ENCODE results near the gene FKRP.

- TF ChIP-seq ZBTB49 (CRISPR knock-in tag; IDR thresholded peaks at IDR 0.05; ENCODE audit: borderline replicate concordance) (no peak), DNMT3B (CRISPR knock-in tag; conservative IDR thresholded peaks at IDR 0.05) (no peak), MIER3 (CRISPR knock-in tag; IDR thresholded peaks at IDR 0.05; ENCODE audit: borderline replicate concordance) (no peak), ESRRA (CRISPR knock-in tag; IDR thresholded peaks at IDR 0.05; ENCODE audit: low read depth) (no peak), CEBPB (IDR thresholded peaks at IDR 0.05; ENCODE audit: borderline replicate concordance, low read depth, low read length) (no peak), HNRNPH1 (optimal IDR thresholded peaks at IDR 0.05; ENCODE audit: low read depth, low read length) (no peak), SMARCC2 (IDR thresholded peaks at IDR 0.05) (no peak)
- TF ChIP-seq, protein P1, sequence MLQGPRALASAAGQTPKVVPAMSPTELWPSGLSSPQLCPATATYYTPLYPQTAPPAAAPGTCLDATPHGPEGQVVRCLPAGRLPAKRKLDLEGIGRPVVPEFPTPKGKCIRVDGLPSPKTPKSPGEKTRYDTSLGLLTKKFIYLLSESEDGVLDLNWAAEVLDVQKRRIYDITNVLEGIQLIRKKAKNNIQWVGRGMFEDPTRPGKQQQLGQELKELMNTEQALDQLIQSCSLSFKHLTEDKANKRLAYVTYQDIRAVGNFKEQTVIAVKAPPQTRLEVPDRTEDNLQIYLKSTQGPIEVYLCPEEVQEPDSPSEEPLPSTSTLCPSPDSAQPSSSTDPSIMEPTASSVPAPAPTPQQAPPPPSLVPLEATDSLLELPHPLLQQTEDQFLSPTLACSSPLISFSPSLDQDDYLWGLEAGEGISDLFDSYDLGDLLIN (CRISPR knock-in tag; IDR thresholded peaks at IDR 0.05; ENCODE audit: borderline replicate concordance) = no peak
Observed at GRCh38 chr19:46773018-46773399, 27.2 kb downstream of the FKRP start.
